Measurements from ENCODE around the gene SAGE1. TPM values are rescaled to one million over a fixed set of nuclear protein-coding genes. Genes with fewer than 3 reads are reported as not detected.
"Not testable (repeated sequence)": the region's sequence is repeated elsewhere in the genome, so short reads cannot be mapped to it uniquely, and the experiment has no call there.

Gene SAGE1, protein sequence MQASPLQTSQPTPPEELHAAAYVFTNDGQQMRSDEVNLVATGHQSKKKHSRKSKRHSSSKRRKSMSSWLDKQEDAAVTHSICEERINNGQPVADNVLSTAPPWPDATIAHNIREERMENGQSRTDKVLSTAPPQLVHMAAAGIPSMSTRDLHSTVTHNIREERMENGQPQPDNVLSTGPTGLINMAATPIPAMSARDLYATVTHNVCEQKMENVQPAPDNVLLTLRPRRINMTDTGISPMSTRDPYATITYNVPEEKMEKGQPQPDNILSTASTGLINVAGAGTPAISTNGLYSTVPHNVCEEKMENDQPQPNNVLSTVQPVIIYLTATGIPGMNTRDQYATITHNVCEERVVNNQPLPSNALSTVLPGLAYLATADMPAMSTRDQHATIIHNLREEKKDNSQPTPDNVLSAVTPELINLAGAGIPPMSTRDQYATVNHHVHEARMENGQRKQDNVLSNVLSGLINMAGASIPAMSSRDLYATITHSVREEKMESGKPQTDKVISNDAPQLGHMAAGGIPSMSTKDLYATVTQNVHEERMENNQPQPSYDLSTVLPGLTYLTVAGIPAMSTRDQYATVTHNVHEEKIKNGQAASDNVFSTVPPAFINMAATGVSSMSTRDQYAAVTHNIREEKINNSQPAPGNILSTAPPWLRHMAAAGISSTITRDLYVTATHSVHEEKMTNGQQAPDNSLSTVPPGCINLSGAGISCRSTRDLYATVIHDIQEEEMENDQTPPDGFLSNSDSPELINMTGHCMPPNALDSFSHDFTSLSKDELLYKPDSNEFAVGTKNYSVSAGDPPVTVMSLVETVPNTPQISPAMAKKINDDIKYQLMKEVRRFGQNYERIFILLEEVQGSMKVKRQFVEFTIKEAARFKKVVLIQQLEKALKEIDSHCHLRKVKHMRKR
- total RNA-seq, result not detected

DNA sequence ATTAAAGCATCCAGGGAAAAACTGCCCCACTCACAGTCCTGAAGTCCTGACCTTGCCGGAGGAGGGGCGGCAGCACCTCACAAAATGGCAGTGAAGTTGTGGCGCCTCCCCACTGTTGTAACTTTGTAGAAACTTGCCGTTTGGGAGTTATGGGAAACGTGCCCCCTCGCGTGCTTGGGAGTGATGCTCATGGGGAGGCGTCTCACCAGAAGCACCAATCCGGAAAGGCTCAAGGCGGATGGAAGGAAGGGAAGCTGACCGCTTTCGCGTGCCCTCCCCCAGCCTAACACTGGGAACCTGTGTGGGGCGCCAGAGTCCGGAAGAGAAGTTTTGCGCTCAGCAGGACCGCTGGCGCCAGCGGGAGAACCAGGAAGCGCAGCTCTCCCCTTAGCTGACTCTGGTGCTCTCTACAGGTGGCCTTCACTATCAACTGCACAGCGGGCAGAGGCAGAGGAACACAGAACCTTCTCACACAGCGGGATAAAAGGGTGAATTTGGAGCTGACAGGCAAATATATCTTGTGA lies at the start of gene SAGE1, which contains the start of gene CT45A10:
SAGE1 (plus strand) TSS at position 423 of the 524 bp plus-strand sequence. CDS start 2,527 bp downstream, outside the sequence.
CT45A10 (minus strand) TSS at position 151 of the 524 bp plus-strand sequence. CDS start 8,100 bp downstream, outside the sequence.
- no peak within 1 kb of the TSS for H3K4me3 ChIP-seq (ENCODE audit: low read length in 3 of 3)
- H3K9ac ChIP-seq (ENCODE audit: low read depth in 1 of 3, low read length in 3 of 3), result no peak within 1 kb of the TSS
- H3K27me3 ChIP-seq (ENCODE audit: control insufficient read depth in 3 of 3, insufficient read depth in 3 of 3, low read length in 3 of 3), result no peaks in the 10 kb centered on the region
- H3K27ac ChIP-seq (ENCODE audit: low read depth, low read length), result no peak within 1 kb of the TSS
- H3K4me1 ChIP-seq (ENCODE audit: control insufficient read depth in 3 of 3, insufficient read depth in 3 of 3, low read length in 3 of 3), result no peaks in the 10 kb centered on the region
- no peaks in the 10 kb centered on the region for H3K36me3 ChIP-seq (ENCODE audit: control insufficient read depth in 3 of 3, insufficient read depth in 3 of 3, low read length in 3 of 3)
- peaks cover 0 to 3% (median 0%) of the 10 kb centered on the region in 3 donors for H3K9me3 ChIP-seq (ENCODE audit: control insufficient read depth in 3 of 3, low read length in 3 of 3)

DNA sequence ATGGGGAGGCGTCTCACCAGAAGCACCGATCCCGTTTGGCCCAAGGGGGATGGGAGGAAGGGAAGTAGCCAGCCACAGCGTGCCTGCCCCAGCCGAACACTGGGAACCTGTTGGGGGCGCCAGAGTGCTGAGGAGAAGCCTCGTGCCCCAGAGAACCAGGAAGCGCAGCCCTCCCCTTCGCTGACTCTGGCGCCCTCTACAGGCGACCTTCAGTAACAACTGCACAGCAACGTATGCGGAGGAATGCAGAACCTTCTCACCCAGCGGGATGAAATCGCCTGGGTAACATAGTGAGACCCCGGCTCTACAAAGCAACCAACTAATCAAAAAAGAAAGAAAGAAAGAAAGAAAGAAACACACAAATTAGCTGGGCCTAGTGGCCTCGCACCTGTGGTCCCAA lies 39.1 kb upstream of the SAGE1 start, which contains the start of gene CT45A8:
CT45A8 (minus strand) TSS at position 101 of the 400 bp plus-strand sequence. CDS start 3,755 bp downstream, outside the sequence.
- H3K4me1 ChIP-seq (ENCODE audit: control insufficient read depth in 3 of 3, insufficient read depth in 3 of 3, low read length in 3 of 3); H3K36me3 ChIP-seq (ENCODE audit: control insufficient read depth in 3 of 3, insufficient read depth in 3 of 3, low read length in 3 of 3); H3K9me3 ChIP-seq (ENCODE audit: control insufficient read depth in 3 of 3, low read length in 3 of 3); H3K4me3 ChIP-seq (ENCODE audit: low read length in 3 of 3); H3K27me3 ChIP-seq (ENCODE audit: control insufficient read depth in 3 of 3, insufficient read depth in 3 of 3, low read length in 3 of 3); H3K27ac ChIP-seq (ENCODE audit: low read depth, low read length); H3K9ac ChIP-seq (ENCODE audit: low read depth in 1 of 3, low read length in 3 of 3): not testable (repeated sequence)

DNA sequence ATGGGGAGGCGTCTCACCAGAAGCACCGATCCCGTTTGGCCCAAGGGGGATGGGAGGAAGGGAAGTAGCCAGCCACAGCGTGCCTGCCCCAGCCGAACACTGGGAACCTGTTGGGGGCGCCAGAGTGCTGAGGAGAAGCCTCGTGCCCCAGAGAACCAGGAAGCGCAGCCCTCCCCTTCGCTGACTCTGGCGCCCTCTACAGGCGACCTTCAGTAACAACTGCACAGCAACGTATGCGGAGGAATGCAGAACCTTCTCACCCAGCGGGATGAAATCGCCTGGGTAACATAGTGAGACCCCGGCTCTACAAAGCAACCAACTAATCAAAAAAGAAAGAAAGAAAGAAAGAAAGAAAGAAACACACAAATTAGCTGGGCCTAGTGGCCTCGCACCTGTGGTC lies 21.8 kb upstream of the SAGE1 start, which contains the start of gene CT45A9:
CT45A9 (minus strand) TSS at position 101 of the 400 bp plus-strand sequence. CDS start 3,751 bp downstream, outside the sequence.
- H3K9me3 ChIP-seq (ENCODE audit: control insufficient read depth in 3 of 3, low read length in 3 of 3); H3K27me3 ChIP-seq (ENCODE audit: control insufficient read depth in 3 of 3, insufficient read depth in 3 of 3, low read length in 3 of 3); H3K4me3 ChIP-seq (ENCODE audit: low read length in 3 of 3); H3K36me3 ChIP-seq (ENCODE audit: control insufficient read depth in 3 of 3, insufficient read depth in 3 of 3, low read length in 3 of 3); H3K9ac ChIP-seq (ENCODE audit: low read depth in 1 of 3, low read length in 3 of 3); H3K27ac ChIP-seq (ENCODE audit: low read depth, low read length); H3K4me1 ChIP-seq (ENCODE audit: control insufficient read depth in 3 of 3, insufficient read depth in 3 of 3, low read length in 3 of 3): not testable (repeated sequence)

DNA sequence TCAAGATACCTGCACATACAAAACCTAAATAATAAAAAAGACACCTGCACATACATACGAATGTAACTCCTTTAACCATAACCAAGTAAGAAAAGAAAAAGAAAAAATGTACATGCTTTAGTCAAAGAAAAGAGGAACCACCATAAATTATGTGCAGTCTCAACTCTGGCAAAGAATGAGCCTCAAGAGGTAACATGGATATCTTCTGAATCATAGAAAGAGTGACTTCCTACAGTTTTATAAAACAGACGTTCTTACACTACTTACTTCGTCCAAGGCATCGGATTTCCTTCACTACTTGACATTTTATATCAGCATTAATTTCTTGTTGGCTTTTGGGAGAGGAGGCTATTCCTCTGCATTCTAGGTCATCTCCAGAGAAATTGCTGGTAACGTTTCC lies 10.8 kb upstream of the SAGE1 start:
- H3K27ac ChIP-seq (ENCODE audit: low read depth, low read length); H3K9me3 ChIP-seq (ENCODE audit: control insufficient read depth in 3 of 3, low read length in 3 of 3); H3K9ac ChIP-seq (ENCODE audit: low read depth in 1 of 3, low read length in 3 of 3); H3K4me1 ChIP-seq (ENCODE audit: control insufficient read depth in 3 of 3, insufficient read depth in 3 of 3, low read length in 3 of 3); H3K27me3 ChIP-seq (ENCODE audit: control insufficient read depth in 3 of 3, insufficient read depth in 3 of 3, low read length in 3 of 3); H3K36me3 ChIP-seq (ENCODE audit: control insufficient read depth in 3 of 3, insufficient read depth in 3 of 3, low read length in 3 of 3); H3K4me3 ChIP-seq (ENCODE audit: low read length in 3 of 3): not testable (repeated sequence)

DNA sequence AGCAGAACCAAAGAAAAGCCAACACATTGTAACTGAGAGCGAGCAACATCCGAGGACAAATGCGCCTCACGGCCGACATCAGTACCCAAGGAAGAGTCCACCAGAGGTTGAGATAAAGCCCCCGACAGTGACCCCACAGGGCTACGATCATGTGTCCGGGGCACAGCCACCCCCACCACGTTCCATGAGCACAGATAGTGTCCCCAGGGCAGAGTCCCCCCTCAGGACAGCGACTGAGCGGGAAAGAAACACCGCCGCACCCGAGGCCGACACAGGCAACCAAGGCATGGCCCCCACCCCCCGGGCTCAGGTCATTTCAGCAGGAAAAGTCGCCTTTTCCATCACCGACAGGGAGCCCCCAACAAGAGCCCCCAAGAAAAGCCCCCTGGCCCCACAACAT lies 5.3 kb upstream of the SAGE1 start:
- H3K27ac ChIP-seq (ENCODE audit: low read depth, low read length); H3K36me3 ChIP-seq (ENCODE audit: control insufficient read depth in 3 of 3, insufficient read depth in 3 of 3, low read length in 3 of 3); H3K4me3 ChIP-seq (ENCODE audit: low read length in 3 of 3); H3K9ac ChIP-seq (ENCODE audit: low read depth in 1 of 3, low read length in 3 of 3); H3K27me3 ChIP-seq (ENCODE audit: control insufficient read depth in 3 of 3, insufficient read depth in 3 of 3, low read length in 3 of 3); H3K4me1 ChIP-seq (ENCODE audit: control insufficient read depth in 3 of 3, insufficient read depth in 3 of 3, low read length in 3 of 3); H3K9me3 ChIP-seq (ENCODE audit: control insufficient read depth in 3 of 3, low read length in 3 of 3): not testable (repeated sequence)

DNA sequence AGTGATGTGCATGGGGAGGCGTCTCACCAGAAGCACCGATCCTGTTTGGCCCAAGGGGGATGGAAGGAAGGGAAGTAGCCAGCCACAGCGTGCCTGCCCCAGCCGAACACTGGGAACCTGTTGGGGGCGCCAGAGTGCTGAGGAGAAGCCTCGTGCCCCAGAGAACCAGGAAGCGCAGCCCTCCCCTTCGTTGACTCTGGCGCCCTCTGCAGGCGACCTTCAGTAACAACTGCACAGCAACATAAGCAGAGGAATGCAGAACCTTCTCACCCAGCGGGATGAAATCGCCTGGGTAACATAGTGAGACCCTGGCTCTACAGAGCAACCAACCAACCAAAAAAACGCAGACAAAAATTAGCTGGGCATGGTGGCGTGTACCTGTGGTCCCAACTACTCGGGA lies 4.5 kb upstream of the SAGE1 start:
- H3K4me1 ChIP-seq (ENCODE audit: control insufficient read depth in 3 of 3, insufficient read depth in 3 of 3, low read length in 3 of 3); H3K36me3 ChIP-seq (ENCODE audit: control insufficient read depth in 3 of 3, insufficient read depth in 3 of 3, low read length in 3 of 3); H3K9me3 ChIP-seq (ENCODE audit: control insufficient read depth in 3 of 3, low read length in 3 of 3); H3K4me3 ChIP-seq (ENCODE audit: low read length in 3 of 3); H3K27me3 ChIP-seq (ENCODE audit: control insufficient read depth in 3 of 3, insufficient read depth in 3 of 3, low read length in 3 of 3); H3K27ac ChIP-seq (ENCODE audit: low read depth, low read length); H3K9ac ChIP-seq (ENCODE audit: low read depth in 1 of 3, low read length in 3 of 3): not testable (repeated sequence)

DNA sequence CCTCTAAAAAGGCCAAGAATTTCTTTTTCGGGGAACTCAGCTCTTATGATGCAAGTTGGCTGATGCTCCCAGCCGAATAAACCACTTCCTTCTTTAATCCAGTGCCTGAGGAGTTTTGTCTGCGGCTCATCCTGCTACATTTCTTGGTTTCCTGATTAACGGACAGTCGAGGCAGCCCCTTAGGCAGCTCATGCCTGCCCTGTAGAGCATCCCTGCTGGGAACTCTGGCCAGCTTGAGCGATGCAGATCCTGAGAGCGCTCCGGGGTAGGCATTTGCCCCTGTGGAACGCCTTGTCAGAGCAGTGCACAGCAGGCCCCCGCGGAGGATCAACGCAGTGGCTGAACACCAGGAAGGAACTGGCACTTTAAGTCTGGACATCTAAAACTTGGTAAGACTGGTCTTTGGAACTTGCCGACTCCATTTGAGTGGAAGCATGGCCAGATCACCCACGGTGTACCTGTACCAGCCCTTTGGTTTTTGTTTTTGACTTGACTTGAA lies 3.4 kb upstream of the SAGE1 start:
- H3K27ac ChIP-seq (ENCODE audit: low read depth, low read length), result no peak overlapping the region
- no peak overlapping the region for H3K4me3 ChIP-seq (ENCODE audit: low read length in 3 of 3)
- H3K4me1 ChIP-seq (ENCODE audit: control insufficient read depth in 3 of 3, insufficient read depth in 3 of 3, low read length in 3 of 3), result no peaks in the 10 kb centered on the region
- no peaks in the 10 kb centered on the region for H3K27me3 ChIP-seq (ENCODE audit: control insufficient read depth in 3 of 3, insufficient read depth in 3 of 3, low read length in 3 of 3)
- H3K36me3 ChIP-seq (ENCODE audit: control insufficient read depth in 3 of 3, insufficient read depth in 3 of 3, low read length in 3 of 3), result no peaks in the 10 kb centered on the region
- H3K9me3 ChIP-seq (ENCODE audit: control insufficient read depth in 3 of 3, low read length in 3 of 3), result peaks cover 0 to 3% (median 0%) of the 10 kb centered on the region in 3 donors
- no peak overlapping the region for H3K9ac ChIP-seq (ENCODE audit: low read depth in 1 of 3, low read length in 3 of 3)

DNA sequence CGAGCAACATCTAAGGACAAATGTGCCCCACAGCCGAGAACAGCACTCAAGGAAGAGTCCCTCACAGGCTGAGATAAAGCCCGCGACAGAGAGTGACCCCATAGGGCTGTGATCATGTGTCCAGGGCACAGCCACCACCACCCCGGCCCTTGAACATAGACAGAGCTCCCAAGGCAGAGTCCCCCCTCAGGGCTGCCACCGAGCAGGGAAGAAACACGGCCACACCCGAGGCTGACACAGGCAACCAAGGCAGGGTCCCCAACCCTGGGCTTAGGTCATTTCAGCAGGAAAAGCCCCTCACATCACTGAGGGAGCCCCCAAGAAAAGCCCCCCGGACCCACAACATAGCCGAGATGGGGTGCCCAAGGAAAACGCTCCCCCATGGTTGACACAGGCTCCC lies 735 bp upstream of the SAGE1 start:
- Histone ChIP-seq H3K27ac (ENCODE audit: low read depth, low read length) (no peak overlapping the region), H3K9me3 (ENCODE audit: control insufficient read depth in 3 of 3, low read length in 3 of 3) (peaks cover 0 to 3% (median 0%) of the 10 kb centered on the region in 3 donors), H3K9ac (ENCODE audit: low read depth in 1 of 3, low read length in 3 of 3) (no peak overlapping the region), H3K36me3 (ENCODE audit: control insufficient read depth in 3 of 3, insufficient read depth in 3 of 3, low read length in 3 of 3) (no peaks in the 10 kb centered on the region), H3K4me1 (ENCODE audit: control insufficient read depth in 3 of 3, insufficient read depth in 3 of 3, low read length in 3 of 3) (no peaks in the 10 kb centered on the region), H3K27me3 (ENCODE audit: control insufficient read depth in 3 of 3, insufficient read depth in 3 of 3, low read length in 3 of 3) (no peaks in the 10 kb centered on the region), H3K4me3 (ENCODE audit: low read length in 3 of 3) (no peak overlapping the region)

DNA sequence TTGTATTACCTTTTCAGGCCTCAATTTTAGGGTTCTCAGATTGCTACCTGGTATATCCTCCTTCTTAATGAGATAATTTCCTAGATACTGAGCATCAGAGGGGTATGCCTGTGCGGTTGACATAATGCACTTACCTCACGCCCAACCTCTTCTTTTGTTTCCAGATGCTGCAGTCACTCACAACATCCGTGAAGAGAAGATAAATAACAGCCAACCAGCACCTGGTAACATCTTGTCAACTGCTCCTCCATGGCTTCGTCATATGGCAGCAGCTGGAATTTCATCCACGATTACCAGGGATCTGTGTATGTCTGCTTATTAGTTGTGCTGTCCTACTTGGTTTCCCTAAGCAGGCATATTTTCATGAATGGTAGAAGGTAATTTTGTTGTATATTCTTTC lies 16.7 kb downstream of the SAGE1 start:
- no peaks in the 10 kb centered on the region for H3K27me3 ChIP-seq (ENCODE audit: control insufficient read depth in 3 of 3, insufficient read depth in 3 of 3, low read length in 3 of 3)
- no peaks in the 10 kb centered on the region for H3K9me3 ChIP-seq (ENCODE audit: control insufficient read depth in 3 of 3, low read length in 3 of 3)
- H3K36me3 ChIP-seq (ENCODE audit: control insufficient read depth in 3 of 3, insufficient read depth in 3 of 3, low read length in 3 of 3), result no peaks in the 10 kb centered on the region
- no peak overlapping the region for H3K9ac ChIP-seq (ENCODE audit: low read depth in 1 of 3, low read length in 3 of 3)
- no peak overlapping the region for H3K27ac ChIP-seq (ENCODE audit: low read depth, low read length)
- no peak overlapping the region for H3K4me3 ChIP-seq (ENCODE audit: low read length in 3 of 3)
- H3K4me1 ChIP-seq (ENCODE audit: control insufficient read depth in 3 of 3, insufficient read depth in 3 of 3, low read length in 3 of 3), result no peaks in the 10 kb centered on the region

Data from skeletal muscle tissue (tissue), 4 donors.